ENCODE measurements around the gene ELMO1. TPM values are rescaled to one million over a fixed set of nuclear protein-coding genes. Genes with fewer than 3 reads are reported as not detected.

The ELMO1 gene
- total RNA-seq, 1 donor from 2014 or later: 53.8 TPM

- H3K4me1 ChIP-seq: no peaks in the 10 kb centered on the region
- TF ChIP-seq, protein P1, sequence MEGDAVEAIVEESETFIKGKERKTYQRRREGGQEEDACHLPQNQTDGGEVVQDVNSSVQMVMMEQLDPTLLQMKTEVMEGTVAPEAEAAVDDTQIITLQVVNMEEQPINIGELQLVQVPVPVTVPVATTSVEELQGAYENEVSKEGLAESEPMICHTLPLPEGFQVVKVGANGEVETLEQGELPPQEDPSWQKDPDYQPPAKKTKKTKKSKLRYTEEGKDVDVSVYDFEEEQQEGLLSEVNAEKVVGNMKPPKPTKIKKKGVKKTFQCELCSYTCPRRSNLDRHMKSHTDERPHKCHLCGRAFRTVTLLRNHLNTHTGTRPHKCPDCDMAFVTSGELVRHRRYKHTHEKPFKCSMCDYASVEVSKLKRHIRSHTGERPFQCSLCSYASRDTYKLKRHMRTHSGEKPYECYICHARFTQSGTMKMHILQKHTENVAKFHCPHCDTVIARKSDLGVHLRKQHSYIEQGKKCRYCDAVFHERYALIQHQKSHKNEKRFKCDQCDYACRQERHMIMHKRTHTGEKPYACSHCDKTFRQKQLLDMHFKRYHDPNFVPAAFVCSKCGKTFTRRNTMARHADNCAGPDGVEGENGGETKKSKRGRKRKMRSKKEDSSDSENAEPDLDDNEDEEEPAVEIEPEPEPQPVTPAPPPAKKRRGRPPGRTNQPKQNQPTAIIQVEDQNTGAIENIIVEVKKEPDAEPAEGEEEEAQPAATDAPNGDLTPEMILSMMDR (IDR thresholded peaks at IDR 0.05): no peak
- H3K9me3 ChIP-seq: no peaks in the 10 kb centered on the region
- DNase-seq: no peak
- intact Hi-C loops (cut with DNase I): no loop called here
- H3K4me3 ChIP-seq: no peak overlapping the region
- H3K36me3 ChIP-seq: no peaks in the 10 kb centered on the region
- H3K27ac ChIP-seq: no peak overlapping the region
- ATAC-seq: no peak
- no peaks in the 10 kb centered on the region for H3K27me3 ChIP-seq
These were observed 629.0 kb downstream of the ELMO1 start for GRCh38 chr7:36819639-36820038.

- no peaks in the 10 kb centered on the region for H3K27me3 ChIP-seq
- no peak for ATAC-seq
- H3K27ac ChIP-seq: no peak overlapping the region
- H3K9me3 ChIP-seq: no peaks in the 10 kb centered on the region
- TF ChIP-seq, protein P1 (IDR thresholded peaks at IDR 0.05): no peak
- no peaks in the 10 kb centered on the region for H3K36me3 ChIP-seq
- no peaks in the 10 kb centered on the region for H3K4me1 ChIP-seq
- H3K4me3 ChIP-seq: no peak overlapping the region
- intact Hi-C loops (cut with DNase I): no loop called here
- no peak for DNase-seq
These were observed 634.4 kb downstream of the ELMO1 start for GRCh38 chr7:36814311-36814710.

DNA sequence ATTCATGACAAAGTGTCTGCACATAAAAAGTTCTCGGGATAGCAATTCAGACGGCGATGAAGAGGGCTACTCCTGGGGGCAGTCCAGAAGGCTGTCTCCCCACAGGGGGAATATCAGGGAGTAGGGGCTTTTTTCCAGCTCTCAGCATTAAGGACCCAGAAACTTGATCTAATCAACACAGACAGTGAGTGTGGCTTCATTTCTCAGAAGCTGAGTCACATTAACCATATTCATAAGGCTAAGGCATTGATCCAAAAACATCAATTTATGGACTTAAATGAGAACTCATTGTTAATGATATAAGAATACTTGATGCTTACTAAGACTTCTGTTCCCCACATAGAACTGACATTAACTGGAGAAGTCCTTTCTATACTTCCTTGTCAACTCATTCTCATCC, 636.9 kb downstream of the ELMO1 start:
- Histone ChIP-seq H3K9me3 (no peaks in the 10 kb centered on the region), H3K4me1 (no peaks in the 10 kb centered on the region), H3K27me3 (no peaks in the 10 kb centered on the region), H3K36me3 (no peaks in the 10 kb centered on the region), H3K27ac (no peak overlapping the region), H3K4me3 (no peak overlapping the region)
- intact Hi-C loops (cut with DNase I): no loop called here
- no peak for DNase-seq
- ATAC-seq: no peak
- TF ChIP-seq, protein P1 (IDR thresholded peaks at IDR 0.05): no peak

- Histone ChIP-seq H3K27me3 (no peaks in the 10 kb centered on the region), H3K9me3 (no peaks in the 10 kb centered on the region), H3K36me3 (no peaks in the 10 kb centered on the region), H3K27ac (no peak overlapping the region), H3K4me3 (no peak overlapping the region), H3K4me1 (no peaks in the 10 kb centered on the region)
- TF ChIP-seq, protein P1 (IDR thresholded peaks at IDR 0.05): no peak
- DNase-seq: no peak
- no peak for ATAC-seq
- intact Hi-C loops (cut with DNase I): no loop called here
These were observed 638.2 kb downstream of the ELMO1 start for GRCh38 chr7:36810489-36810888.

DNA sequence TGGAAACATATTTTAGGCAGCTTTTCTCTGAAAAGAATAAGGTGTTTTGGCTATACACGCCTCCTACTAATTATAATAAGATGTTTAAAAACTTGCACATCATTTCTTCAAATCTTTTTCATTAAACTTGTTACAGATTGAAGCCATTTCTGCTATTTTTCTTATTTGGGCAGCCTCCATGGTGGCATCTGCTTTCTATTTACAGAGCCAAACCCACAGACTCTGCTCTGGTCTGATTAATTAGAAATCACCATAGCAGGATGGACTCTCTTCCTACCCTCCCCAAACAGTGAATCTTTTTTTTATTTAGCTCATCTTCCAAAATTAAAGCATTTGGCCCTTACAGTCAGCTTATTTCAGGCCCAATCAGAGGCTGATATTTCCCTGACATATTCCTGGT, 638.6 kb downstream of the ELMO1 start:
- ATAC-seq: no peak
- no peak overlapping the region for H3K4me3 ChIP-seq
- intact Hi-C loops (cut with DNase I): no loop called here

More for the DNA sequence above, 638.6 kb downstream of the ELMO1 start:
- DNase-seq: no peak
- no peaks in the 10 kb centered on the region for H3K4me1 ChIP-seq
- no peaks in the 10 kb centered on the region for H3K9me3 ChIP-seq
- TF ChIP-seq, protein P1 (IDR thresholded peaks at IDR 0.05): no peak
- H3K36me3 ChIP-seq: no peaks in the 10 kb centered on the region
- H3K27me3 ChIP-seq: no peaks in the 10 kb centered on the region
- H3K27ac ChIP-seq: no peak overlapping the region
